WTC11 (cell line): ENCODE data around the gene ZNRF3. TPM values are rescaled to one million over a fixed set of nuclear protein-coding genes. Genes with fewer than 3 reads are reported as not detected.
A peak's percentile ranks its signal among the peaks of the same experiment; 100 is the strongest.

ENCODE experiments used
- ATAC-seq: fragments of 200-7000 bp; cut with Tn5 transposase; 2 replicates; pipeline ENCODE4 v1.10.0; 2021; ENCODE audit warnings: mild to moderate bottlenecking, moderate library complexity
- CTCF ChIA-PET: fragments of 300-600 bp; sonication (Branson Sonifier 250); formaldehyde crosslinking; loops from one replicate; lab custom pipeline; 2021; ENCODE audit warnings: antibody characterized with exemption; lab: Charles Lee
- POLR2A ChIA-PET: fragments of 350-600 bp; sonication (Branson Sonifier 250); formaldehyde crosslinking; loops from one replicate; lab custom pipeline; 2021; ENCODE audit warnings: antibody characterized with exemption; lab: Charles Lee
- DNase-seq: peaks from one replicate; pipeline ENCODE4 v3.0.0; 2021; ENCODE audit warnings: low spot score
- H3K27ac Mint-ChIP-seq: 2 replicates; pipeline ENCODE4 v1.8.0; 2021; ENCODE audit warnings: mixed read lengths
- H3K27me3 Mint-ChIP-seq: 2 replicates; pipeline ENCODE4 v1.8.0; 2021; ENCODE audit warnings: low read depth, mild to moderate bottlenecking, moderate library complexity, mixed read lengths
- H3K36me3 Mint-ChIP-seq: 2 replicates; pipeline ENCODE4 v1.8.0; 2021; ENCODE audit warnings: mixed read lengths
- H3K4me1 Mint-ChIP-seq: 2 replicates; pipeline ENCODE4 v1.8.0; 2022; ENCODE audit warnings: mixed read lengths
- H3K4me3 Mint-ChIP-seq: 2 replicates; pipeline ENCODE4 v1.8.0; 2021; ENCODE audit warnings: mild to moderate bottlenecking, moderate library complexity, mixed read lengths
- H3K9me3 Mint-ChIP-seq: 2 replicates; pipeline ENCODE4 v1.8.0; 2021; ENCODE audit warnings: mixed read lengths
- AFF4 ChIP-seq: sonication (generic); formaldehyde crosslinking; IDR thresholded peaks from 2 replicates; pipeline ENCODE4 v1.8.1; 2023; ENCODE audit warnings: mild to moderate bottlenecking, missing genetic modification reagents, borderline replicate concordance
- CREB1 ChIP-seq: sonication (generic); formaldehyde crosslinking; IDR thresholded peaks from 2 replicates; pipeline ENCODE4 v1.8.0; 2023; ENCODE audit warnings: mild to moderate bottlenecking, missing genetic modification reagents
- ETV6 ChIP-seq: sonication (generic); formaldehyde crosslinking; IDR thresholded peaks from 2 replicates; pipeline ENCODE4 v1.8.1; 2022; ENCODE audit warnings: mild to moderate bottlenecking, missing genetic modification reagents
- FOXK1 ChIP-seq: sonication (generic); formaldehyde crosslinking; IDR thresholded peaks from 2 replicates; pipeline ENCODE4 v1.8.0; 2022; ENCODE audit warnings: mild to moderate bottlenecking, moderate library complexity, missing genetic modification reagents
- FOXP1 ChIP-seq: sonication (generic); formaldehyde crosslinking; IDR thresholded peaks from 2 replicates; pipeline ENCODE4 v1.8.0; 2022; ENCODE audit warnings: missing genetic modification reagents, mild to moderate bottlenecking, moderate library complexity, borderline replicate concordance
- GABPB1 ChIP-seq: sonication (generic); formaldehyde crosslinking; IDR thresholded peaks from 2 replicates; pipeline ENCODE4 v1.8.1; 2023; ENCODE audit warnings: mild to moderate bottlenecking, missing genetic modification reagents
- HMGA2 ChIP-seq: fragments of 250-450 bp; sonication (Bioruptor Pico); IDR thresholded peaks from 2 replicates; pipeline ENCODE4 v1.4.0; 2021; ENCODE audit warnings: mild to moderate bottlenecking, moderate library complexity
- NFATC4 ChIP-seq: fragments of 250-450 bp; sonication (Bioruptor Pico); IDR thresholded peaks from 2 replicates; pipeline ENCODE4 v1.9.0; 2021; ENCODE audit warnings: mild to moderate bottlenecking
- NR1H2 ChIP-seq: sonication (generic); formaldehyde crosslinking; IDR thresholded peaks from 2 replicates; pipeline ENCODE4 v1.9.0; 2021; ENCODE audit warnings: mild to moderate bottlenecking, moderate library complexity, missing genetic modification reagents
- OVOL2 ChIP-seq: fragments of 250-450 bp; sonication (Bioruptor Pico); IDR thresholded peaks from 2 replicates; pipeline ENCODE4 v1.9.0; 2021; ENCODE audit warnings: mild to moderate bottlenecking, borderline replicate concordance
- RORB ChIP-seq: fragments of 250-450 bp; sonication (Bioruptor Pico); IDR thresholded peaks from 2 replicates; pipeline ENCODE4 v1.9.0; 2021; ENCODE audit warnings: mild to moderate bottlenecking
- ZNF232 ChIP-seq: sonication (generic); formaldehyde crosslinking; IDR thresholded peaks from 2 replicates; pipeline ENCODE4 v1.8.0; 2022; ENCODE audit warnings: mild to moderate bottlenecking, missing genetic modification reagents
- ZNF281 ChIP-seq: sonication (generic); formaldehyde crosslinking; IDR thresholded peaks from 2 replicates; pipeline ENCODE4 v1.8.0; 2023; ENCODE audit warnings: mild to moderate bottlenecking, missing genetic modification reagents
- ZNF317 ChIP-seq: sonication (generic); formaldehyde crosslinking; IDR thresholded peaks from 2 replicates; pipeline ENCODE4 v1.8.1; 2023; ENCODE audit warnings: low read depth, mild to moderate bottlenecking, moderate library complexity, missing genetic modification reagents, borderline replicate concordance
- total RNA-seq: library from RNA; stranded (reverse); gene quantifications from 3 replicates; pipeline ENCODE4 v1.2.3, GENCODE V29; 2021
- TF ChIP-seq, protein P1 (sequence below): sonication (generic); formaldehyde crosslinking; IDR thresholded peaks from 2 replicates; pipeline ENCODE4 v1.8.0; 2022; ENCODE audit warnings: mild to moderate bottlenecking, missing genetic modification reagents
- TF ChIP-seq, protein P2 (sequence below): sonication (generic); formaldehyde crosslinking; IDR thresholded peaks from 2 replicates; pipeline ENCODE4 v1.8.0; 2022; ENCODE audit warnings: mild to moderate bottlenecking, missing genetic modification reagents
- TF ChIP-seq, protein P3 (sequence below): sonication (generic); formaldehyde crosslinking; IDR thresholded peaks from 2 replicates; pipeline ENCODE4 v1.8.1; 2022; ENCODE audit warnings: low read depth, mild to moderate bottlenecking, moderate library complexity, missing genetic modification reagents, borderline replicate concordance
- TF ChIP-seq, protein P4 (sequence below): fragments of 250-450 bp; sonication (Bioruptor Pico); IDR thresholded peaks from 2 replicates; pipeline ENCODE4 v2.1.2; 2022; ENCODE audit warnings: mild to moderate bottlenecking, moderate library complexity
- TF ChIP-seq, protein P5 (sequence below): sonication (generic); formaldehyde crosslinking; IDR thresholded peaks from 2 replicates; pipeline ENCODE4 v1.8.1; 2022; ENCODE audit warnings: mild to moderate bottlenecking, missing genetic modification reagents, moderate library complexity, borderline replicate concordance
- TF ChIP-seq, protein P6 (sequence below): fragments of 250-450 bp; sonication (Bioruptor Pico); IDR thresholded peaks from 2 replicates; pipeline ENCODE4 v1.9.0; 2021; ENCODE audit warnings: mild to moderate bottlenecking

The ZNRF3 gene
- total RNA-seq, 1 experiment from 2014 or later: 25.4 TPM

- no peak for TF ChIP-seq GABPB1 (CRISPR knock-in tag)
- TF ChIP-seq ZNF317: no peak
- no peak for TF ChIP-seq HMGA2 (CRISPR knock-in tag)
- TF ChIP-seq ZNF232: no peak
- TF ChIP-seq, protein P1, sequence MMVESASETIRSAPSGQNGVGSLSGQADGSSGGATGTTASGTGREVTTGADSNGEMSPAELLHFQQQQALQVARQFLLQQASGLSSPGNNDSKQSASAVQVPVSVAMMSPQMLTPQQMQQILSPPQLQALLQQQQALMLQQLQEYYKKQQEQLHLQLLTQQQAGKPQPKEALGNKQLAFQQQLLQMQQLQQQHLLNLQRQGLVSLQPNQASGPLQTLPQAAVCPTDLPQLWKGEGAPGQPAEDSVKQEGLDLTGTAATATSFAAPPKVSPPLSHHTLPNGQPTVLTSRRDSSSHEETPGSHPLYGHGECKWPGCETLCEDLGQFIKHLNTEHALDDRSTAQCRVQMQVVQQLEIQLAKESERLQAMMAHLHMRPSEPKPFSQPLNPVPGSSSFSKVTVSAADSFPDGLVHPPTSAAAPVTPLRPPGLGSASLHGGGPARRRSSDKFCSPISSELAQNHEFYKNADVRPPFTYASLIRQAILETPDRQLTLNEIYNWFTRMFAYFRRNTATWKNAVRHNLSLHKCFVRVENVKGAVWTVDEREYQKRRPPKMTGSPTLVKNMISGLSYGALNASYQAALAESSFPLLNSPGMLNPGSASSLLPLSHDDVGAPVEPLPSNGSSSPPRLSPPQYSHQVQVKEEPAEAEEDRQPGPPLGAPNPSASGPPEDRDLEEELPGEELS (CRISPR knock-in tag): peak; percentile 23; the same call in 1 of the 2 replicates
- TF ChIP-seq OVOL2 (CRISPR knock-in tag): no peak
- TF ChIP-seq, protein P2, sequence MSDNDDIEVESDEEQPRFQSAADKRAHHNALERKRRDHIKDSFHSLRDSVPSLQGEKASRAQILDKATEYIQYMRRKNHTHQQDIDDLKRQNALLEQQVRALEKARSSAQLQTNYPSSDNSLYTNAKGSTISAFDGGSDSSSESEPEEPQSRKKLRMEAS (CRISPR knock-in tag): peak; percentile 62; the same call in 1 of the 2 replicates
- TF ChIP-seq, protein P3, sequence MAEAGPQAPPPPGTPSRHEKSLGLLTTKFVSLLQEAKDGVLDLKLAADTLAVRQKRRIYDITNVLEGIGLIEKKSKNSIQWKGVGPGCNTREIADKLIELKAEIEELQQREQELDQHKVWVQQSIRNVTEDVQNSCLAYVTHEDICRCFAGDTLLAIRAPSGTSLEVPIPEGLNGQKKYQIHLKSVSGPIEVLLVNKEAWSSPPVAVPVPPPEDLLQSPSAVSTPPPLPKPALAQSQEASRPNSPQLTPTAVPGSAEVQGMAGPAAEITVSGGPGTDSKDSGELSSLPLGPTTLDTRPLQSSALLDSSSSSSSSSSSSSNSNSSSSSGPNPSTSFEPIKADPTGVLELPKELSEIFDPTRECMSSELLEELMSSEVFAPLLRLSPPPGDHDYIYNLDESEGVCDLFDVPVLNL (CRISPR knock-in tag): no peak
- TF ChIP-seq FOXK1 (CRISPR knock-in tag): no peak
- no peak for TF ChIP-seq RORB (CRISPR knock-in tag)
- TF ChIP-seq ETV6 (CRISPR knock-in tag): peak; percentile 59; the same call in 1 of the 2 replicates
- TF ChIP-seq ZNF281 (CRISPR knock-in tag): no peak
- TF ChIP-seq, protein P4, sequence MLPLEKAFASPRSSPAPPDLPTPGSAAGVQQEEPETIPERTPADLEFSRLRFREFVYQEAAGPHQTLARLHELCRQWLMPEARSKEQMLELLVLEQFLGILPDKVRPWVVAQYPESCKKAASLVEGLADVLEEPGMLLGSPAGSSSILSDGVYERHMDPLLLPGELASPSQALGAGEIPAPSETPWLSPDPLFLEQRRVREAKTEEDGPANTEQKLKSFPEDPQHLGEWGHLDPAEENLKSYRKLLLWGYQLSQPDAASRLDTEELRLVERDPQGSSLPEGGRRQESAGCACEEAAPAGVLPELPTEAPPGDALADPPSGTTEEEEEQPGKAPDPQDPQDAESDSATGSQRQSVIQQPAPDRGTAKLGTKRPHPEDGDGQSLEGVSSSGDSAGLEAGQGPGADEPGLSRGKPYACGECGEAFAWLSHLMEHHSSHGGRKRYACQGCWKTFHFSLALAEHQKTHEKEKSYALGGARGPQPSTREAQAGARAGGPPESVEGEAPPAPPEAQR: no peak
- TF ChIP-seq NR1H2 (CRISPR knock-in tag): no peak
- TF ChIP-seq, all 79 proteins: peak for 5
Measured at GRCh38 chr22:29055192-29055830, 171.9 kb downstream of the ZNRF3 start (continued).

DNA sequence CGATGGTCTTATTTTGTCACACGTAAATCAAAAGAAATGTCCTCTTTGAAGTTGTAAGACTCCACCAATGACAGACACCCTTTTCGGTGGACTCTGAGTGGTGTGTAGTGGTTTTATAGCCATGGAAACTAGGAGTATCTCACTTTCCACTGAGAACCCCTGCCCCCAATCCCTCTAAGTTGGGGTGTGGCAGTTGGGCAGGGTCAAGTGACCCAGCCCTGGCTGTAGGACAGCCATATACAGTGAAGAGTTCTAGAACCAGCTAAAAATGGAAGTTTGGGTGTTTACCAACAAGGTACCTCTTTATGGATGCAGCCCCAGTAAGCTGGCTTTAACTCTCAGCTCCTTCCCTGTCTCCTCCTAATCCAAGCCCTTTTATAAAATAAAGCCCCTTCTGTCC is 173.1 kb downstream of the ZNRF3 start:
- Mint-ChIP-seq H3K36me3 (no peaks in the 10 kb centered on the region; the same call in 1 of the 2 replicates), H3K4me1 (peaks cover 49% of the 10 kb centered on the region), H3K9me3 (no peaks in the 10 kb centered on the region), H3K27ac (no peak overlapping the region), H3K27me3 (no peaks in the 10 kb centered on the region), H3K4me3 (no peak overlapping the region)
- ATAC-seq (no peak), DNase-seq (no peak)
- ChIA-PET POLR2A (no interaction called here), CTCF (interaction anchor here (4.1 kb wide), 1 partner anchor 16 kb away, joined by 34 read pairs; no protein-coding TSS in a partner anchor)
- TF ChIP-seq FOXP1 (CRISPR knock-in tag) (no peak), CREB1 (CRISPR knock-in tag) (no peak), AFF4 (CRISPR knock-in tag) (no peak), NFATC4 (CRISPR knock-in tag) (no peak), HMGA2 (CRISPR knock-in tag) (no peak)
- TF ChIP-seq, protein P5, sequence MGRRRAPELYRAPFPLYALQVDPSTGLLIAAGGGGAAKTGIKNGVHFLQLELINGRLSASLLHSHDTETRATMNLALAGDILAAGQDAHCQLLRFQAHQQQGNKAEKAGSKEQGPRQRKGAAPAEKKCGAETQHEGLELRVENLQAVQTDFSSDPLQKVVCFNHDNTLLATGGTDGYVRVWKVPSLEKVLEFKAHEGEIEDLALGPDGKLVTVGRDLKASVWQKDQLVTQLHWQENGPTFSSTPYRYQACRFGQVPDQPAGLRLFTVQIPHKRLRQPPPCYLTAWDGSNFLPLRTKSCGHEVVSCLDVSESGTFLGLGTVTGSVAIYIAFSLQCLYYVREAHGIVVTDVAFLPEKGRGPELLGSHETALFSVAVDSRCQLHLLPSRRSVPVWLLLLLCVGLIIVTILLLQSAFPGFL (CRISPR knock-in tag): no peak
- TF ChIP-seq, protein P6, sequence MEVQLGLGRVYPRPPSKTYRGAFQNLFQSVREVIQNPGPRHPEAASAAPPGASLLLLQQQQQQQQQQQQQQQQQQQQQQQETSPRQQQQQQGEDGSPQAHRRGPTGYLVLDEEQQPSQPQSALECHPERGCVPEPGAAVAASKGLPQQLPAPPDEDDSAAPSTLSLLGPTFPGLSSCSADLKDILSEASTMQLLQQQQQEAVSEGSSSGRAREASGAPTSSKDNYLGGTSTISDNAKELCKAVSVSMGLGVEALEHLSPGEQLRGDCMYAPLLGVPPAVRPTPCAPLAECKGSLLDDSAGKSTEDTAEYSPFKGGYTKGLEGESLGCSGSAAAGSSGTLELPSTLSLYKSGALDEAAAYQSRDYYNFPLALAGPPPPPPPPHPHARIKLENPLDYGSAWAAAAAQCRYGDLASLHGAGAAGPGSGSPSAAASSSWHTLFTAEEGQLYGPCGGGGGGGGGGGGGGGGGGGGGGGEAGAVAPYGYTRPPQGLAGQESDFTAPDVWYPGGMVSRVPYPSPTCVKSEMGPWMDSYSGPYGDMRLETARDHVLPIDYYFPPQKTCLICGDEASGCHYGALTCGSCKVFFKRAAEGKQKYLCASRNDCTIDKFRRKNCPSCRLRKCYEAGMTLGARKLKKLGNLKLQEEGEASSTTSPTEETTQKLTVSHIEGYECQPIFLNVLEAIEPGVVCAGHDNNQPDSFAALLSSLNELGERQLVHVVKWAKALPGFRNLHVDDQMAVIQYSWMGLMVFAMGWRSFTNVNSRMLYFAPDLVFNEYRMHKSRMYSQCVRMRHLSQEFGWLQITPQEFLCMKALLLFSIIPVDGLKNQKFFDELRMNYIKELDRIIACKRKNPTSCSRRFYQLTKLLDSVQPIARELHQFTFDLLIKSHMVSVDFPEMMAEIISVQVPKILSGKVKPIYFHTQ (CRISPR knock-in tag): no peak
